Activated CD8-positive, alpha-beta T cell treated with anti-CD3 and anti-CD28 coated beads, Interleukin-2, amount 10 ng/mL, durations not matched to agents 7 days and 5 days (primary cell): Measurements from ENCODE around the gene KRT1. TPM values are rescaled to one million over a fixed set of nuclear protein-coding genes. Genes with fewer than 3 reads are reported as not detected.

Source experiments
- ATAC-seq: fragments of 150-1000 bp; cut with Tn5 transposase; one replicate; pipeline ENCODE4 v1.10.0; 2021; ENCODE audit warnings: moderate library complexity
- CTCF ChIA-PET: fragments of 350-600 bp; sonication (Branson Sonifier 250); formaldehyde crosslinking; loops from one replicate; lab custom pipeline; 2021; ENCODE audit warnings: antibody characterized with exemption; lab: Charles Lee
- POLR2A ChIA-PET: fragments of 350-600 bp; sonication (Branson Sonifier 250); formaldehyde crosslinking; loops from one replicate; lab custom pipeline; 2021; ENCODE audit warnings: antibody characterized with exemption; lab: Charles Lee
- DNase-seq: peaks from one replicate; pipeline ENCODE4 v3.0.0-alpha.2; 2020
- H3K27ac Mint-ChIP-seq: one replicate; pipeline ENCODE4 v1.8.0; 2021; ENCODE audit warnings: mild to moderate bottlenecking, mixed read lengths
- H3K27me3 Mint-ChIP-seq: one replicate; pipeline ENCODE4 v1.8.0; 2021; ENCODE audit warnings: low read depth, mixed read lengths
- H3K36me3 Mint-ChIP-seq: one replicate; pipeline ENCODE4 v1.8.0; 2021; ENCODE audit warnings: low read depth, mixed read lengths
- H3K4me1 Mint-ChIP-seq: one replicate; pipeline ENCODE4 v1.8.0; 2021; ENCODE audit warnings: low read depth, mixed read lengths
- H3K4me3 Mint-ChIP-seq: one replicate; pipeline ENCODE4 v1.8.0; 2021; ENCODE audit warnings: mild to moderate bottlenecking, mixed read lengths
- H3K9me3 Mint-ChIP-seq: one replicate; pipeline ENCODE4 v1.8.0; 2022; ENCODE audit warnings: mixed read lengths; ENCODE audit not compliant: insufficient read depth
- total RNA-seq, 2 experiments: library from RNA; stranded (reverse); gene quantifications; one replicate each; pipeline ENCODE4 v1.2.3, GENCODE V29; 2021

The KRT1 gene
- total RNA-seq, 2 experiments from 2014 or later, result not detected

- H3K9me3 Mint-ChIP-seq, result no peaks in the 10 kb centered on the region
- H3K27ac Mint-ChIP-seq, result no peak overlapping the region
- DNase-seq (peak; percentile 16), ATAC-seq (no peak)
- CTCF ChIA-PET, result interaction anchor here (0.6 to 3.9 kb wide), 6 partner anchors 10 to 252 kb away, joined by 3 to 23 read pairs (median 3); no protein-coding TSS in a partner anchor
- peaks cover 75% of the 10 kb centered on the region for H3K4me1 Mint-ChIP-seq
- H3K36me3 Mint-ChIP-seq, result peaks cover 4% of the 10 kb centered on the region
- POLR2A ChIA-PET, result interaction anchor here (2.2 kb wide), 1 partner anchor 13 kb away, joined by 10 read pairs; no protein-coding TSS in a partner anchor
- H3K27me3 Mint-ChIP-seq, result peaks cover 2% of the 10 kb centered on the region
- no peak overlapping the region for H3K4me3 Mint-ChIP-seq
Observed at GRCh38 chr12:52631676-52632459, 48.3 kb downstream of the KRT1 start.

GRCh38 chr12:52631264-52631663, 48.9 kb downstream of the KRT1 start:
- no peak overlapping the region for H3K4me3 Mint-ChIP-seq
- H3K36me3 Mint-ChIP-seq, result peaks cover 4% of the 10 kb centered on the region
- no peaks in the 10 kb centered on the region for H3K9me3 Mint-ChIP-seq
- peaks cover 3% of the 10 kb centered on the region for H3K27me3 Mint-ChIP-seq
- H3K4me1 Mint-ChIP-seq, result peaks cover 70% of the 10 kb centered on the region
- DNase-seq, result peak; percentile 13
- no peak for ATAC-seq
- H3K27ac Mint-ChIP-seq, result peak overlapping the region; percentile 79
- CTCF ChIA-PET, result interaction anchor here (1.0 to 3.9 kb wide), 4 partner anchors 13 to 253 kb away, joined by 3 to 23 read pairs (median 4); no protein-coding TSS in a partner anchor
- POLR2A ChIA-PET, result no interaction called here

GRCh38 chr12:52630599-52631200, 49.5 kb downstream of the KRT1 start:
- H3K36me3 Mint-ChIP-seq, result peaks cover 4% of the 10 kb centered on the region
- H3K27ac Mint-ChIP-seq, result peak overlapping the region; percentile 79
- peak overlapping the region; percentile 7 for H3K4me3 Mint-ChIP-seq
- DNase-seq (peak; percentile 24), ATAC-seq (peak; percentile 52)
- peaks cover 3% of the 10 kb centered on the region for H3K27me3 Mint-ChIP-seq
- peaks cover 66% of the 10 kb centered on the region for H3K4me1 Mint-ChIP-seq
- H3K9me3 Mint-ChIP-seq, result no peaks in the 10 kb centered on the region
- POLR2A ChIA-PET, result no interaction called here
- CTCF ChIA-PET, result interaction anchor here (0.7 to 1.5 kb wide), 4 partner anchors 20 to 253 kb away, joined by 3 to 4 read pairs (median 4); no protein-coding TSS in a partner anchor

GRCh38 chr12:52630008-52630500, 50.2 kb downstream of the KRT1 start:
- CTCF ChIA-PET, result interaction anchor here (0.7 to 1.0 kb wide), 3 partner anchors 20 to 250 kb away, joined by 3 to 4 read pairs (median 4); no protein-coding TSS in a partner anchor
- DNase-seq (peak; percentile 14), ATAC-seq (no peak)
- Mint-ChIP-seq H3K36me3 (peaks cover 2% of the 10 kb centered on the region), H3K9me3 (no peaks in the 10 kb centered on the region), H3K4me1 (peaks cover 63% of the 10 kb centered on the region), H3K27ac (peak overlapping the region; percentile 79), H3K27me3 (peaks cover 7% of the 10 kb centered on the region), H3K4me3 (no peak overlapping the region)
- POLR2A ChIA-PET, result no interaction called here

GRCh38 chr12:52629281-52630007, 50.8 kb downstream of the KRT1 start:
- ChIA-PET CTCF (interaction anchor here (1.1 kb wide), 1 partner anchor 41 kb away, joined by 3 read pairs; no protein-coding TSS in a partner anchor), POLR2A (no interaction called here)
- peak; percentile 16 for DNase-seq
- no peaks in the 10 kb centered on the region for H3K9me3 Mint-ChIP-seq
- peaks cover 60% of the 10 kb centered on the region for H3K4me1 Mint-ChIP-seq
- H3K4me3 Mint-ChIP-seq, result no peak overlapping the region
- H3K36me3 Mint-ChIP-seq, result peaks cover 2% of the 10 kb centered on the region
- H3K27me3 Mint-ChIP-seq, result peaks cover 8% of the 10 kb centered on the region
- no peak overlapping the region for H3K27ac Mint-ChIP-seq
- ATAC-seq, result no peak

- DNase-seq (no peak), ATAC-seq (no peak)
- H3K4me1 Mint-ChIP-seq, result peaks cover 54% of the 10 kb centered on the region
- ChIA-PET POLR2A (no interaction called here), CTCF (interaction anchor here (1.1 kb wide), 1 partner anchor 40 kb away, joined by 3 read pairs; no protein-coding TSS in a partner anchor)
- H3K9me3 Mint-ChIP-seq, result peaks cover 4% of the 10 kb centered on the region
- H3K27ac Mint-ChIP-seq, result no peak overlapping the region
- H3K4me3 Mint-ChIP-seq, result no peak overlapping the region
- peaks cover 2% of the 10 kb centered on the region for H3K36me3 Mint-ChIP-seq
- H3K27me3 Mint-ChIP-seq, result peaks cover 8% of the 10 kb centered on the region
Observed at GRCh38 chr12:52628841-52629240, 51.4 kb downstream of the KRT1 start.

GRCh38 chr12:52628111-52628507, 52.1 kb downstream of the KRT1 start:
- ChIA-PET POLR2A (no interaction called here), CTCF (no interaction called here)
- H3K27ac Mint-ChIP-seq, result no peak overlapping the region
- H3K27me3 Mint-ChIP-seq, result peaks cover 8% of the 10 kb centered on the region
- peaks cover 47% of the 10 kb centered on the region for H3K4me1 Mint-ChIP-seq
- no peak for ATAC-seq
- H3K36me3 Mint-ChIP-seq, result peaks cover under 1% of the 10 kb centered on the region
- no peak overlapping the region for H3K4me3 Mint-ChIP-seq
- DNase-seq, result no peak
- peaks cover 8% of the 10 kb centered on the region for H3K9me3 Mint-ChIP-seq

GRCh38 chr12:52627395-52628110, 52.7 kb downstream of the KRT1 start:
- CTCF ChIA-PET, result interaction anchor here (1.8 kb wide), 1 partner anchor 17 kb away, joined by 7 read pairs; no protein-coding TSS in a partner anchor
- peaks cover 8% of the 10 kb centered on the region for H3K27me3 Mint-ChIP-seq
- peaks cover 13% of the 10 kb centered on the region for H3K9me3 Mint-ChIP-seq
- H3K4me1 Mint-ChIP-seq, result peaks cover 41% of the 10 kb centered on the region
- no peaks in the 10 kb centered on the region for H3K36me3 Mint-ChIP-seq
- H3K4me3 Mint-ChIP-seq, result no peak overlapping the region
- H3K27ac Mint-ChIP-seq, result no peak overlapping the region
- POLR2A ChIA-PET, result no interaction called here
- no peak for ATAC-seq
- no peak for DNase-seq

Other genes with a start within 250 kb of the KRT1 start
- not detected for gene KRT75, start 246.0 kb downstream of the KRT1 start, total RNA-seq
- not detected for gene KRT6B, start 228.3 kb downstream of the KRT1 start, total RNA-seq
- not detected for gene KRT6C, start 206.6 kb downstream of the KRT1 start, total RNA-seq
- gene KRT6A, start 187.2 kb downstream of the KRT1 start, total RNA-seq, result not detected
- gene KRT5, start 160.0 kb downstream of the KRT1 start, total RNA-seq, result not detected
- gene KRT71, start 127.3 kb downstream of the KRT1 start, total RNA-seq, result not detected
- gene KRT74, start 106.6 kb downstream of the KRT1 start, total RNA-seq, result not detected
- under 1 TPM; 0.40 to 0.44 TPM for gene KRT72, start 78.9 kb downstream of the KRT1 start, total RNA-seq
- under 1 TPM; 0.45 to 0.91 TPM for gene KRT73, start 61.8 kb downstream of the KRT1 start, total RNA-seq
- under 1 TPM in 1 of 2 experiments, not detected in 1; 0.10 TPM for gene KRT2, start 28.2 kb downstream of the KRT1 start, total RNA-seq
- gene KRT77, start 23.1 kb upstream of the KRT1 start, total RNA-seq, result not detected
- gene KRT76, start 96.9 kb upstream of the KRT1 start, total RNA-seq, result not detected
- gene KRT3, start 115.7 kb upstream of the KRT1 start, total RNA-seq, result not detected
- gene KRT4, start 133.7 kb upstream of the KRT1 start, total RNA-seq, result not detected
- gene KRT79, start 153.9 kb upstream of the KRT1 start, total RNA-seq, result not detected
- not detected for gene KRT78, start 168.6 kb upstream of the KRT1 start, total RNA-seq
- gene KRT8, start 224.7 kb upstream of the KRT1 start, total RNA-seq, result not detected